ENCODE results near the gene ITPK1. TPM values are rescaled to one million over a fixed set of nuclear protein-coding genes. Genes with fewer than 3 reads are reported as not detected.

ITPK1 gene
- total and polyA plus RNA-seq, 12 donors, result 47.1 to 152 (median 92.7) TPM

DNA sequence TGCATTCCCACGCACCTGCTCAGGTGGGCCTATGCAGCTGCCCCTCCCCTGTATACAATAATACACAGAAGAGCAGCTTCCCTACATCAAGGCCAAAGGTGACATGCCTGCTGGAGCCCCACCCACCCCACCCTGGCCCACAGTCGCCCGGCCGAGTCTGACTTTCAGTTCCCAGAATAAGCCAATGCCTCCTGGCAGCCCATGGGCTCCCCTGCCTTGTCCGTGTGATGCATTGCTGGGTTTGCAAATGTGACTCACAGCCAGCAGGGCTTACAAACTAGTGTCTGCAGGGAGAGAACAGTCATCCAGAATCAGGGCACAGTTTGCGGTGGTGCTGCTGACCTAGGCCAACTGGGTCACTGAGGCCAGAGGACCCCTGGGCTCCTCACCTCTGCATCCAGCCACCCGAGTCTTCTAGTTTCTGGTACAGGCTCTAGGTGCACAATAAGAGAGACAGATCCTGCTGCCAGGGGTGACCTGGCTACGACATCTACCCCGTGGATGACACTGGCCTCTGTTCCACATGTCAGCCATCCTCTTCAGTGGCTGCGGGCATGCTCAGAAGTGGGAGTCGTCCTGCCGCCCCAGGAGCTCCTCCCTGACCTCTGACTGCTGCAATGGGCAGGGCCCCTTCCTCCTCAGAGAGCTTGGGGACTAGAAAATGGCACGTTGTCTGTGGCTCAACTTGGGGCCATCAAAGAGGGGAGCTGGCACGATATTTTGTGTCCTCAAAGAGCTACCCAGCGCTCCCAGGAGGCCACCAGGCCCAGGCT is 108.3 kb downstream of the ITPK1 start:
- Histone ChIP-seq H3K27ac (peak overlapping the region in 9 of 10 donors; percentile 59 to 83 (median 71)), H3K36me3 (peaks cover 0 to 3% (median 0%) of the 10 kb centered on the region in 9 donors), H3K4me3 (no peak overlapping the region), H3K4me1 (peaks cover 34 to 95% (median 77%) of the 10 kb centered on the region in 9 donors), H3K27me3 (no peaks in the 10 kb centered on the region), H3K9me3 (no peaks in the 10 kb centered on the region)
- TF ChIP-seq, protein P1, sequence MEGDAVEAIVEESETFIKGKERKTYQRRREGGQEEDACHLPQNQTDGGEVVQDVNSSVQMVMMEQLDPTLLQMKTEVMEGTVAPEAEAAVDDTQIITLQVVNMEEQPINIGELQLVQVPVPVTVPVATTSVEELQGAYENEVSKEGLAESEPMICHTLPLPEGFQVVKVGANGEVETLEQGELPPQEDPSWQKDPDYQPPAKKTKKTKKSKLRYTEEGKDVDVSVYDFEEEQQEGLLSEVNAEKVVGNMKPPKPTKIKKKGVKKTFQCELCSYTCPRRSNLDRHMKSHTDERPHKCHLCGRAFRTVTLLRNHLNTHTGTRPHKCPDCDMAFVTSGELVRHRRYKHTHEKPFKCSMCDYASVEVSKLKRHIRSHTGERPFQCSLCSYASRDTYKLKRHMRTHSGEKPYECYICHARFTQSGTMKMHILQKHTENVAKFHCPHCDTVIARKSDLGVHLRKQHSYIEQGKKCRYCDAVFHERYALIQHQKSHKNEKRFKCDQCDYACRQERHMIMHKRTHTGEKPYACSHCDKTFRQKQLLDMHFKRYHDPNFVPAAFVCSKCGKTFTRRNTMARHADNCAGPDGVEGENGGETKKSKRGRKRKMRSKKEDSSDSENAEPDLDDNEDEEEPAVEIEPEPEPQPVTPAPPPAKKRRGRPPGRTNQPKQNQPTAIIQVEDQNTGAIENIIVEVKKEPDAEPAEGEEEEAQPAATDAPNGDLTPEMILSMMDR (IDR thresholded peaks at IDR 0.05), result no peak
- intact Hi-C loops (cut with DNase I), result no loop called here
- DNase-seq (peak in 1 of 2 donors; percentile 62), ATAC-seq (peak; percentile 41 to 69 (median 57))
- 58 to 60% methylated on average over 15 of the region's 15 CpGs for WGBS, 2 donors

DNA sequence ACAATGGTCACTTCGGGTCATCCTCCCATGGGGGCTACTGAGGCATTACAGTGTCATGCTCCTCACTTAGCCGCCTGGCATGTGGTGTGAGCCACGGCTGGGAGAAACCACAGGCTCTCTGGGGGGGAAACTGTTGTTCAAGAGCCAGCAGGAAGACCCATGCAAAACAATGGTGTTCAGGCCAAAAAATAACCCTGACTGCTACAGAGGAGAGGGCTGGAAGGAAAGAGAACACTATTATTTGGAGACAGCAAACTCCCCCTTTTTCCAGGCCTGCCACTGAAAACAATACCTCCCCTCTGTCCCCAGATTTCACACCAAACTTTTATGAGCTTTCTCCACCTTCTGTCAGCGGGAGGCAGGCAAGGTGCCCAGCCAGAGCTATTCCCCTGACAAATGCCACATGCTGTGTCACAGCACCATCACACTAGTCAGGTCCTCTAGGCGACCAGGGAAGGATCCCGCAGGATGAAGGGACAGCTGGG is 109.1 kb downstream of the ITPK1 start:
- Histone ChIP-seq H3K27me3 (no peaks in the 10 kb centered on the region), H3K4me1 (peaks cover 32 to 87% (median 69%) of the 10 kb centered on the region in 9 donors), H3K36me3 (peaks cover 0 to 3% (median 0%) of the 10 kb centered on the region in 9 donors), H3K27ac (peak overlapping the region in 9 of 10 donors; percentile 59 to 83 (median 71)), H3K9me3 (no peaks in the 10 kb centered on the region), H3K4me3 (no peak overlapping the region)
- ATAC-seq (peak in 3 of 8 donors; percentile 1 to 37 (median 28)), DNase-seq (no peak)
- intact Hi-C loops (cut with DNase I), result no loop called here
- WGBS, 2 donors, result 41 to 43% methylated on average over 6 of the region's 6 CpGs
- TF ChIP-seq, protein P1 (IDR thresholded peaks at IDR 0.05), result no peak

DNA sequence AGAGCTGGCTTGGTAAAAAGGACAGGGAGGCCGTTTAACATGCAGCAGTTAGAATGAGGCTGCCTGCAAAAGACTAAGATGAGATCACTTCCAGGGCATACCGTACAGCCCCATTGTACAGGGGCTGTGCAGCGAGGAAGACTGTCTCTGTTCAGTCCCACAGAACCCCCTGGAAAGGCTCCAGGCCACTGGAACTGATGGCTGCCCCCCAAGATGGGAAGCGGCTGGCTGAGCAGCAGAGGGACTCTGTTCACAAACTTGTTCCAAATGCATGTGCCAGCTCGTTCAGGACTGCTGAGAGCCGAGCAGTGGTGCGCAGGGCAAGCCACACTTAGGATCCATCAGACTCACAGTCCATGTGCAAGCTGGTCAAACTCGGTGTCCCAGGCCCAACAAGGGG is 109.9 kb downstream of the ITPK1 start:
- 55 to 63% methylated on average over 8 of the region's 8 CpGs for WGBS, 2 donors
- Histone ChIP-seq H3K27ac (peak overlapping the region in 7 of 10 donors; percentile 59 to 83 (median 69)), H3K36me3 (no peaks in the 10 kb centered on the region), H3K27me3 (no peaks in the 10 kb centered on the region), H3K4me3 (no peak overlapping the region), H3K9me3 (no peaks in the 10 kb centered on the region), H3K4me1 (peaks cover 29 to 79% (median 61%) of the 10 kb centered on the region in 9 donors)
- TF ChIP-seq, protein P1 (IDR thresholded peaks at IDR 0.05), result no peak
- DNase-seq, result peak in 1 of 2 donors; percentile 16
- intact Hi-C loops (cut with DNase I), result no loop called here
- ATAC-seq, result peak in 2 of 8 donors; percentile 5 to 23

DNA sequence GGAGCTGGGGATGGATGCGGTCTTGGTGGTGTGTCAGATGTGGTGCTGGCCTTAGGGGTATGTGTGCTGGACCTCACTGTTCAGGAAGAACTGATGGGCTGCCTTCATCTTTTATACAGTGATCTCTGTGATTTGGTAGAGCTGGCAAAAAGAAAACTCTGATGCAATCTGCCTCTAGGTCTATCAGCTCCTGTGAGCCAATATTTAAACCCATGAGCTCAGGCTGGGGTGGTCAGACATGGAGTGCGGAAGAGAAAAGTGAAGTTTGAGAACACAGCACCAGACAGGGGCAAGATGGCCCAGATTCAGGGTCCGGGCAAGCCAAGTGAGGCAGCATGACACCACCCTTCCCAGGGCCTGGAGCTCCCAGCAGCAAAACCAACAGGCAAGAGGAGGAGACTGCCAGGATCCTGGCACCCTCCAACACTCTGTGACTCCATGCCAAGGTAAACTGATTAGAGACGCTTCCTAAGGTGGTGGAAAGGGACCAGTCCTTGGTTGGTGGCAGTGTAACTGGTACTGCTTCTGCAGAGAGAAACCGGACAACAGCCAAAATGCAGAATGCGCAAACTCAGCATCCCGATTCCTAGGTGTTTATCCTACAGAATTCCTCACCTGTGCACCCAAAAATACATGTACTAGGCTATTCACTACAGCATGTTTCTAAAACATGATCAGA is 110.5 kb downstream of the ITPK1 start:
- 84 to 86% methylated on average over 7 of the region's 7 CpGs for WGBS, 2 donors
- TF ChIP-seq, protein P1 (IDR thresholded peaks at IDR 0.05), result no peak
- peaks cover 28 to 74% (median 56%) of the 10 kb centered on the region in 9 donors for H3K4me1 ChIP-seq
- H3K27me3 ChIP-seq, result no peaks in the 10 kb centered on the region
- intact Hi-C loops (cut with DNase I), result no loop called here
- no peak overlapping the region for H3K4me3 ChIP-seq
- no peaks in the 10 kb centered on the region for H3K36me3 ChIP-seq
- no peak for ATAC-seq
- H3K9me3 ChIP-seq, result no peaks in the 10 kb centered on the region
- H3K27ac ChIP-seq, result peak overlapping the region in 5 of 10 donors; percentile 16 to 83 (median 59)
- peak in 1 of 2 donors; percentile 13 for DNase-seq

All from heart right ventricle (tissue), 16 donors.